HCT116 (cell line): Measurements from ENCODE around the gene CYP4F8. TPM values are rescaled to one million over a fixed set of nuclear protein-coding genes. Genes with fewer than 3 reads are reported as not detected.

ENCODE experiments used
- ATAC-seq: fragments of 200-7000 bp; cut with Tn5 transposase; 2 replicates; pipeline ENCODE4 v1.9.1; 2020; ENCODE audit warnings: mild to moderate bottlenecking, moderate library complexity
- BruUV-seq: library from RNA; stranded (reverse); fragments of 400-500 nt; replicated peaks from 2 replicates; lab custom pipeline; 2021; lab: Mats Ljungman, UMichigan
- CTCF ChIA-PET: fragments of 300-600 bp; sonication (Branson Sonifier 250); formaldehyde crosslinking; loops from one replicate; lab custom pipeline; 2021; ENCODE audit warnings: antibody characterized with exemption; lab: Charles Lee
- POLR2A ChIA-PET: fragments of 300-600, 350-600 bp; sonication (Branson Sonifier 250); formaldehyde crosslinking; loops from one replicate; lab custom pipeline; 2021; ENCODE audit warnings: antibody characterized with exemption; lab: Charles Lee
- RAD21 ChIA-PET, 2 experiments: fragments of 300-600 bp; sonication (Branson Sonifier 250); formaldehyde crosslinking; loops; one replicate each; lab custom pipeline; 2023; ENCODE audit warnings: low total read pairs in 2 of 2; ENCODE audit not compliant: uncharacterized antibody in 2 of 2, unreplicated experiment in 2 of 2, low non-redundant PET in 1 of 2; lab: Charles Lee
- DNase-seq: peaks from one replicate; pipeline ENCODE4 v3.0.0-alpha.2; 2010; ENCODE audit warnings: low read depth, low spot score
- H2AFZ ChIP-seq: fragments of 200-600 bp; shearing (Covaris generic), sonication (generic); 2 replicates; pipeline ENCODE4 v1.6.1; 2017; ENCODE audit warnings: low read depth, mixed run types, mixed read lengths, antibody characterized with exemption, low read length; ENCODE audit not compliant: poor library complexity, severe bottlenecking
- H3K27ac ChIP-seq: 2 replicates; pipeline ENCODE4 v1.5.1; 2012; ENCODE audit warnings: low read depth, low read length
- H3K27me3 ChIP-seq: fragments of 200-600 bp; sonication (generic); 2 replicates; pipeline ENCODE4 v1.6.1; 2016; ENCODE audit warnings: mixed run types, low read length, mixed read lengths; ENCODE audit not compliant: insufficient read depth
- H3K36me3 ChIP-seq, 2 experiments: fragments of 200-500 bp in 1 of 2; fragments of 200-600 bp in 1 of 2; sonication (Bioruptor generic) in 1 of 2; sonication (generic) in 1 of 2; 2 replicates each; pipeline versions ENCODE4 v1.5.1 to v1.6.1; 2014 to 2016; ENCODE audit warnings: low read length in 2 of 2, inconsistent platforms in 1 of 2, mixed read lengths in 1 of 2, mixed run types in 1 of 2; ENCODE audit not compliant: insufficient read depth in 2 of 2, control insufficient read depth in 1 of 2
- H3K4me1 ChIP-seq, 2 experiments: fragments of 200-600 bp in 1 of 2; sonication (generic) in 1 of 2; 2 replicates each; pipeline versions ENCODE4 v1.5.1 to v1.6.1; 2012 to 2017; ENCODE audit warnings: low read length in 2 of 2, inconsistent platforms in 1 of 2, mild to moderate bottlenecking in 1 of 2, mixed read lengths in 1 of 2, mixed run types in 1 of 2, moderate library complexity in 1 of 2; ENCODE audit not compliant: insufficient read depth in 2 of 2, control insufficient read depth in 1 of 2
- H3K4me2 ChIP-seq: fragments of 200-600 bp; sonication (generic); 2 replicates; pipeline ENCODE4 v1.6.1; 2017; ENCODE audit warnings: mixed run types, low read length, mixed read lengths
- H3K4me3 ChIP-seq, 2 experiments: fragments of 200-600 bp in 1 of 2; sonication (generic) in 1 of 2; replicated peaks in 1 of 2; 2 replicates each; pipeline ENCODE4 v1.5.1; 2011 to 2016; ENCODE audit warnings: low read length in 2 of 2, control low read depth in 1 of 2, low read depth in 1 of 2, mild to moderate bottlenecking in 1 of 2, mixed read lengths in 1 of 2, mixed run types in 1 of 2
- H3K79me2 ChIP-seq: fragments of 200-600 bp; sonication (generic); 2 replicates; pipeline ENCODE4 v1.6.1; 2017; ENCODE audit warnings: mild to moderate bottlenecking, mixed run types, low read length, moderate library complexity, mixed read lengths; ENCODE audit not compliant: insufficient read depth
- H3K9ac ChIP-seq: fragments of 200-600 bp; sonication (generic); 2 replicates; pipeline ENCODE4 v1.6.1; 2016; ENCODE audit warnings: low read length, mixed read lengths
- H3K9me2 ChIP-seq: fragments of 200-600 bp; sonication (generic), shearing (Covaris generic); 2 replicates; pipeline ENCODE4 v1.6.1; 2017; ENCODE audit warnings: mixed run types, mild to moderate bottlenecking, moderate library complexity; ENCODE audit not compliant: insufficient read depth
- H3K9me3 ChIP-seq, 2 experiments: fragments of 200-500 bp in 1 of 2; fragments of 200-600 bp in 1 of 2; sonication (Bioruptor generic) in 1 of 2; sonication (generic) in 1 of 2; 2 replicates each; pipeline ENCODE4 v1.6.1; 2014 to 2017; ENCODE audit warnings: low read length in 2 of 2, mixed read lengths in 2 of 2, inconsistent platforms in 1 of 2, low read depth in 1 of 2, mild to moderate bottlenecking in 1 of 2, mixed run types in 1 of 2, moderate library complexity in 1 of 2; ENCODE audit not compliant: control insufficient read depth in 1 of 2, insufficient read depth in 1 of 2
- H4K20me1 ChIP-seq: fragments of 200-600 bp; sonication (generic), shearing (Covaris generic); 2 replicates; pipeline ENCODE4 v1.6.1; 2017; ENCODE audit warnings: mixed run types, mild to moderate bottlenecking, moderate library complexity; ENCODE audit not compliant: insufficient read depth
- CBX3 ChIP-seq: IDR thresholded peaks from 2 replicates; pipeline ENCODE4 v1.6.1; 2012; ENCODE audit warnings: low read depth
- CEBPB ChIP-seq: IDR thresholded peaks from 2 replicates; pipeline ENCODE4 v1.6.1; 2012; ENCODE audit warnings: low read depth
- EGR1 ChIP-seq: IDR thresholded peaks from 2 replicates; pipeline ENCODE4 v1.6.1; 2012; ENCODE audit warnings: low read depth
- EZH2phosphoT487 ChIP-seq: fragments of 200-600 bp; IDR thresholded peaks from 2 replicates; pipeline ENCODE4 v1.6.1; 2018; ENCODE audit warnings: antibody characterized with exemption, borderline replicate concordance
- POLR2AphosphoS5 ChIP-seq: IDR thresholded peaks from 2 replicates; pipeline ENCODE4 v1.6.1; 2011; ENCODE audit warnings: mild to moderate bottlenecking, low read depth, low read length, moderate library complexity
- RAD21 ChIP-seq: IDR thresholded peaks from 2 replicates; pipeline ENCODE4 v1.6.1; 2012; ENCODE audit warnings: low read depth, mild to moderate bottlenecking
- SIN3A ChIP-seq: IDR thresholded peaks from 2 replicates; pipeline ENCODE4 v1.6.1; 2012; ENCODE audit warnings: low read depth
- SP1 ChIP-seq: IDR thresholded peaks from 2 replicates; pipeline ENCODE4 v1.6.1; 2012; ENCODE audit warnings: low read depth
- TCF7L2 ChIP-seq: IDR thresholded peaks from 2 replicates; pipeline ENCODE4 v1.7.0; 2011; ENCODE audit warnings: borderline replicate concordance, inconsistent platforms; ENCODE audit not compliant: insufficient read depth, insufficient read length; ENCODE audit errors: extremely low read depth
- YY1 ChIP-seq: IDR thresholded peaks from 2 replicates; pipeline ENCODE4 v1.6.1; 2011; ENCODE audit warnings: low read length, low read depth, moderate library complexity, mild to moderate bottlenecking; ENCODE audit not compliant: insufficient replicate concordance; ENCODE audit errors: extremely low read depth
- ZFX ChIP-seq: fragments of 450-650 bp; IDR thresholded peaks from 2 replicates; pipeline ENCODE4 v1.6.1; 2017
- intact Hi-C: fragments of 100-400 bp; cut with micrococcal nuclease; formaldehyde crosslinking; loops from 2 replicates; pipeline ENCODE4 v1.10.0; 2022
- total RNA-seq: library from RNA; stranded (reverse); gene quantifications from one replicate; pipeline ENCODE4 v1.2.1, GENCODE V29; 2021; ENCODE audit not compliant: unreplicated experiment
- TF ChIP-seq, protein P1 (sequence below): IDR thresholded peaks from 2 replicates; pipeline ENCODE4 v1.6.1; 2012; ENCODE audit warnings: low read depth
- TF ChIP-seq, protein P2 (sequence below), 3 experiments: fragments of 200-600 bp in 1 of 3; sonication (generic) in 1 of 3; IDR thresholded peaks in 2 of 3; conservative IDR thresholded peaks in 1 of 3; 2 replicates each; pipeline ENCODE4 v1.5.1; 2012 to 2017; ENCODE audit warnings: low read depth in 2 of 3, low read length in 2 of 3, antibody characterized with exemption in 1 of 3, borderline replicate concordance in 1 of 3, control low read depth in 1 of 3, mild to moderate bottlenecking in 1 of 3, mixed read lengths in 1 of 3, mixed run types in 1 of 3, moderate library complexity in 1 of 3; ENCODE audit not compliant: insufficient read depth in 1 of 3
- TF ChIP-seq, protein P3 (sequence below): IDR thresholded peaks from 2 replicates; pipeline ENCODE4 v1.6.1; 2012
- TF ChIP-seq, protein P4 (sequence below): IDR thresholded peaks from 2 replicates; pipeline ENCODE4 v1.6.1; 2012

Gene CYP4F8
- total RNA-seq, 1 experiment from 2014 or later = not detected

DNA sequence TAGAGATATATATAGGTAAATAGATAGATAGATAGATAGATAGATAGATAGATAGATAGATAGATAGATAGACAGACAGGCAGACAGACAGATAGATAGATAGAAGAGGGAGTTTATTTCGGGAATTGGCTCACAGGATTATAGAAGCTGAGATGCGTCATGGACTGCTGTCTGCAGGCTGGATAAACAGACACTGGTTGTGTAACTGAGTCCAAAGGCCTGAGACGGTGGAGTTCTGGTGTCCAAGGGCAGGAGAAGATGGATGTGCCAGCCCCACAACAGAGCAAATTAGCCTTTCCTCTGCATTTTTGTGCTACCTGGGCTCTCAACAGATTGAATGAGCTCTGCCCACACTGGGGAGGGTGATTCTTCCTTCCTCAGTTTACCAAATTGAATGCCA lies 28.4 kb downstream of the CYP4F8 start (continued):
- TF ChIP-seq, protein P1, sequence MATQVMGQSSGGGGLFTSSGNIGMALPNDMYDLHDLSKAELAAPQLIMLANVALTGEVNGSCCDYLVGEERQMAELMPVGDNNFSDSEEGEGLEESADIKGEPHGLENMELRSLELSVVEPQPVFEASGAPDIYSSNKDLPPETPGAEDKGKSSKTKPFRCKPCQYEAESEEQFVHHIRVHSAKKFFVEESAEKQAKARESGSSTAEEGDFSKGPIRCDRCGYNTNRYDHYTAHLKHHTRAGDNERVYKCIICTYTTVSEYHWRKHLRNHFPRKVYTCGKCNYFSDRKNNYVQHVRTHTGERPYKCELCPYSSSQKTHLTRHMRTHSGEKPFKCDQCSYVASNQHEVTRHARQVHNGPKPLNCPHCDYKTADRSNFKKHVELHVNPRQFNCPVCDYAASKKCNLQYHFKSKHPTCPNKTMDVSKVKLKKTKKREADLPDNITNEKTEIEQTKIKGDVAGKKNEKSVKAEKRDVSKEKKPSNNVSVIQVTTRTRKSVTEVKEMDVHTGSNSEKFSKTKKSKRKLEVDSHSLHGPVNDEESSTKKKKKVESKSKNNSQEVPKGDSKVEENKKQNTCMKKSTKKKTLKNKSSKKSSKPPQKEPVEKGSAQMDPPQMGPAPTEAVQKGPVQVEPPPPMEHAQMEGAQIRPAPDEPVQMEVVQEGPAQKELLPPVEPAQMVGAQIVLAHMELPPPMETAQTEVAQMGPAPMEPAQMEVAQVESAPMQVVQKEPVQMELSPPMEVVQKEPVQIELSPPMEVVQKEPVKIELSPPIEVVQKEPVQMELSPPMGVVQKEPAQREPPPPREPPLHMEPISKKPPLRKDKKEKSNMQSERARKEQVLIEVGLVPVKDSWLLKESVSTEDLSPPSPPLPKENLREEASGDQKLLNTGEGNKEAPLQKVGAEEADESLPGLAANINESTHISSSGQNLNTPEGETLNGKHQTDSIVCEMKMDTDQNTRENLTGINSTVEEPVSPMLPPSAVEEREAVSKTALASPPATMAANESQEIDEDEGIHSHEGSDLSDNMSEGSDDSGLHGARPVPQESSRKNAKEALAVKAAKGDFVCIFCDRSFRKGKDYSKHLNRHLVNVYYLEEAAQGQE = no peak
- TF ChIP-seq POLR2AphosphoS5 (no peak), EGR1 (no peak), ZFX (no peak)

DNA sequence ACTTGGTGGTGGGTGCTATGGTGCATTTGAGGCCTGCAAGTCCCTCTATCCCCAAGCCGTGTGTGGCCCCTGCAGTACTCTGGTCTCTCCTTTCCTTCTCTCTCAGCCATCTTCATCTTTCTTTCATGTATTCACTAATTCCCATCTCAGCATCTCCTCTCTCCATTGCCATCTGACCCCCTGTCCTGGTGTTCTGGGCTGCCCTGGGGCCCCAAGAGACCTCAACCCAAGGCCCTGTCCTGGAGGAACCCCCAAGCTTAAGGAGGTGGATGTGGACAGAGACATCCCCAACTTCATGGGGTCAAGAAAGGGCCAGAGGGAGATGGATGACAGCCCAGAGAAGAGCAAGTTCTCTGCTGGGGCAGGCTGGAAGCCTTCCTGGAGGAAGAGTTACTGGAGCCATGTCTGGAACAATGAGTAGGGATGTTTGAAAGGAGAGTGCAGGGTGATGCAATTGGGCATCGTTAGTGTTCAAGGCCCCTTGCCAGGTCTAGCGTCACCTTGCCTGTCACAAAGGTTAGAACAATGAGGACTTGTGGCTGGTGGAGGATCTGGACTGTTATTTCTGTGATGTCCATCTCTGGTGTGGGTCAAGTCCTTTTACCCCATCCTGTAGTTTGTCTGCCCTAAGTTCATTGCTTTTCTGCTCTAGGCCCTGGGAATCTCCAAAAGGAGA lies 29.2 kb downstream of the CYP4F8 start:
- H2AFZ ChIP-seq = no peak overlapping the region
- ChIA-PET CTCF (no interaction called here), RAD21 (no interaction called here), POLR2A (no interaction called here)
- ATAC-seq (no peak), DNase-seq (no peak)
- H3K36me3 ChIP-seq = no peaks in the 10 kb centered on the region
- H3K4me2 ChIP-seq = no peak overlapping the region
- H3K9me3 ChIP-seq = no peaks in the 10 kb centered on the region
- H4K20me1 ChIP-seq = no peaks in the 10 kb centered on the region
- no peak overlapping the region for H3K4me3 ChIP-seq
- H3K27me3 ChIP-seq = no peaks in the 10 kb centered on the region
- intact Hi-C loops = no loop called here
- H3K79me2 ChIP-seq = no peaks in the 10 kb centered on the region
- no peak overlapping the region for H3K27ac ChIP-seq
- H3K4me1 ChIP-seq = peaks cover 16 to 30% of the 10 kb centered on the region in 2 experiments
- no TSS peak for BruUV-seq
- no peak overlapping the region for H3K9ac ChIP-seq
- H3K9me2 ChIP-seq = no peaks in the 10 kb centered on the region
- TF ChIP-seq TCF7L2 (no peak), RAD21 (no peak), YY1 (no peak), SIN3A (no peak), CBX3 (no peak), EZH2phosphoT487 (no peak), ZFX (no peak), CEBPB (no peak), EGR1 (no peak), SP1 (no peak)
- TF ChIP-seq, protein P2, sequence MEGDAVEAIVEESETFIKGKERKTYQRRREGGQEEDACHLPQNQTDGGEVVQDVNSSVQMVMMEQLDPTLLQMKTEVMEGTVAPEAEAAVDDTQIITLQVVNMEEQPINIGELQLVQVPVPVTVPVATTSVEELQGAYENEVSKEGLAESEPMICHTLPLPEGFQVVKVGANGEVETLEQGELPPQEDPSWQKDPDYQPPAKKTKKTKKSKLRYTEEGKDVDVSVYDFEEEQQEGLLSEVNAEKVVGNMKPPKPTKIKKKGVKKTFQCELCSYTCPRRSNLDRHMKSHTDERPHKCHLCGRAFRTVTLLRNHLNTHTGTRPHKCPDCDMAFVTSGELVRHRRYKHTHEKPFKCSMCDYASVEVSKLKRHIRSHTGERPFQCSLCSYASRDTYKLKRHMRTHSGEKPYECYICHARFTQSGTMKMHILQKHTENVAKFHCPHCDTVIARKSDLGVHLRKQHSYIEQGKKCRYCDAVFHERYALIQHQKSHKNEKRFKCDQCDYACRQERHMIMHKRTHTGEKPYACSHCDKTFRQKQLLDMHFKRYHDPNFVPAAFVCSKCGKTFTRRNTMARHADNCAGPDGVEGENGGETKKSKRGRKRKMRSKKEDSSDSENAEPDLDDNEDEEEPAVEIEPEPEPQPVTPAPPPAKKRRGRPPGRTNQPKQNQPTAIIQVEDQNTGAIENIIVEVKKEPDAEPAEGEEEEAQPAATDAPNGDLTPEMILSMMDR (IDR thresholded peaks at IDR 0.05 in 2 of 3, conservative IDR thresholded peaks at IDR 0.05 in 1 of 3; ENCODE audit: borderline replicate concordance in 1 of 3, insufficient read depth in 1 of 3, low read depth in 2 of 3, low read length in 2 of 3) = no peak
- TF ChIP-seq, protein P3, sequence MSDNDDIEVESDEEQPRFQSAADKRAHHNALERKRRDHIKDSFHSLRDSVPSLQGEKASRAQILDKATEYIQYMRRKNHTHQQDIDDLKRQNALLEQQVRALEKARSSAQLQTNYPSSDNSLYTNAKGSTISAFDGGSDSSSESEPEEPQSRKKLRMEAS = no peak
- TF ChIP-seq, protein P1 = no peak
- TF ChIP-seq, protein P4, sequence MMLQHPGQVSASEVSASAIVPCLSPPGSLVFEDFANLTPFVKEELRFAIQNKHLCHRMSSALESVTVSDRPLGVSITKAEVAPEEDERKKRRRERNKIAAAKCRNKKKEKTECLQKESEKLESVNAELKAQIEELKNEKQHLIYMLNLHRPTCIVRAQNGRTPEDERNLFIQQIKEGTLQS = no peak
